ENCODE data around the gene GPC1.

Gene GPC1

DNA sequence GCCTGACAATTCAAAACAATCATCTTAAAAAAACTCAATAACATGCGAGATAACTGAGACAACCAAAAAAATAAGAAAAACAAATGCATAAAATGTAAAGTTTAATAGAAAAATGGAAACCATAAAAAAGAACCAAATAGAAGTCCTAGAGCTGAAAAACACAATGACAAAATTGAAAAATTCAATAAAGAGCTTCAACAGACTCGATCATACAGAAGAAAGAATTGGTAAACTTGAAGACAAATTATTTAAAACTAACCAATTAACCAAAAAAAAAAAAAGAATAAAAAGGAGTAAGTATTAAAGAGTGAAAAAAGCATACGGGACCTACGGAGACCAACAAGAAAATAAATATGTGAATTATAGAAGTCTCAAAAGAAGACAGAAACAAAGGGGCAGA is 37.7 kb downstream of the GPC1 start:
- H3K4me3 ChIP-seq (ENCODE audit: low read length) = no peak overlapping the region
- TF ChIP-seq, protein P1, sequence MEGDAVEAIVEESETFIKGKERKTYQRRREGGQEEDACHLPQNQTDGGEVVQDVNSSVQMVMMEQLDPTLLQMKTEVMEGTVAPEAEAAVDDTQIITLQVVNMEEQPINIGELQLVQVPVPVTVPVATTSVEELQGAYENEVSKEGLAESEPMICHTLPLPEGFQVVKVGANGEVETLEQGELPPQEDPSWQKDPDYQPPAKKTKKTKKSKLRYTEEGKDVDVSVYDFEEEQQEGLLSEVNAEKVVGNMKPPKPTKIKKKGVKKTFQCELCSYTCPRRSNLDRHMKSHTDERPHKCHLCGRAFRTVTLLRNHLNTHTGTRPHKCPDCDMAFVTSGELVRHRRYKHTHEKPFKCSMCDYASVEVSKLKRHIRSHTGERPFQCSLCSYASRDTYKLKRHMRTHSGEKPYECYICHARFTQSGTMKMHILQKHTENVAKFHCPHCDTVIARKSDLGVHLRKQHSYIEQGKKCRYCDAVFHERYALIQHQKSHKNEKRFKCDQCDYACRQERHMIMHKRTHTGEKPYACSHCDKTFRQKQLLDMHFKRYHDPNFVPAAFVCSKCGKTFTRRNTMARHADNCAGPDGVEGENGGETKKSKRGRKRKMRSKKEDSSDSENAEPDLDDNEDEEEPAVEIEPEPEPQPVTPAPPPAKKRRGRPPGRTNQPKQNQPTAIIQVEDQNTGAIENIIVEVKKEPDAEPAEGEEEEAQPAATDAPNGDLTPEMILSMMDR (IDR thresholded peaks at IDR 0.05; ENCODE audit: insufficient read depth, low read depth, low read length, missing control alignments) = no peak
- no peak for DNase-seq (ENCODE audit: low read depth)

DNA sequence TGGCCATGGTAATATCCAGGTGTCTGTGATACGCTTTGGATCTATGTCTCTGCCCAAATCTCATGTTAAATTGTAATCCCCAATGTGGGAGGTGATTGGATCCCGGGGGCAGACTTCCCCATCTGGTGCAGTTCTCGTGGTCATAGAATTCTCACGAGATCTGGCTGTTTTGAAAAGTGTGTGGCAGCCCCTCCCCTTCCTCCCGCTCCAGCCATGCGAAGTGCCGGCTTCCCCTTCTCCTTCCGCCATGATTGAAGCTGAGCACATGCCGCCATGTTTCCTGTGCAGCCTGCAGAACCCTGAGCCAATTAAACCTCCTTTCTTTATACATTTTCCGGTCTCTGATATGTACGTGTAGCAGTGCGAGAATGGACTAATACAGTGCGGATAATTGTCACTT is 42.5 kb downstream of the GPC1 start:
- no peak overlapping the region for H3K4me3 ChIP-seq (ENCODE audit: low read length)
- DNase-seq (ENCODE audit: low read depth) = no peak
- TF ChIP-seq, protein P1 (IDR thresholded peaks at IDR 0.05; ENCODE audit: insufficient read depth, low read depth, low read length, missing control alignments) = no peak

DNA sequence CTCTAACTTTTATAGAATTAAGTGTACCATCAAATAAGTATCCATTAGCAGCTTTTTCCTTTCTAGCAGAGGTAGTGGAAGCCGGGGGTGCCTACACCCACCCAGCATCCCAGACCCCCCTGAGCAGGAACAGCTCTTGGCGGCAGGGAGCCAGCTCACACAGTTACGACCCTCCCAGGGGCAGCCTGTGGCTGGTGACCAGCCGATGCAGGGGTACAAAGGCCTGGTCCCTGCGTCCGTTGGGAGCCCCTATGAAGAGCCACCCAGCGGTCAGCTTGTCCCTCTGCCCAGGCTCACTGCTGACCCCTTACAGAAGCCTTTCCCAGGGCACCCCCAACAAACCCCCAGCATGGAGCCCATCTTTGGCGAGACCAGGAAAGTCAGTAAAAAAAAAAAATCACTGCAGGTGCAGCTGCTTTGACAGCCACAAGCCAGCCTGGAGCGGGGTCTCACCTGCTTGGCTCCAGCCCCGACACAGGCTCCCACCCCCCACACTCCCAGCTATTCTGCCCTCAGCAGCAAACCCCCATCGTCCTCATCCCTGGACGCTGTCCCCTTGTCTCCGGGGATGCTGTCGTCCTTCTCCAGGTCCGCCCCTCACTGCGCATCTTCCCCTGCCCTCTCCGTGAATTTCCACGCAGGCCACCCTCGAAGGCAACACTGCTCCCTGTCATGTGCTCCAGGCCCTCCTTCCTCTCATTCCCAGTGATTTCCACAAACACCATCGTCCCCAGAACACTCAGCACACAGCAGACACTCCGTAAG is 43.1 kb downstream of the GPC1 start:
- DNase-seq (ENCODE audit: low read depth) = no peak
- TF ChIP-seq, protein P1 (IDR thresholded peaks at IDR 0.05; ENCODE audit: insufficient read depth, low read depth, low read length, missing control alignments) = no peak
- H3K4me3 ChIP-seq (ENCODE audit: low read length) = no peak overlapping the region

DNA sequence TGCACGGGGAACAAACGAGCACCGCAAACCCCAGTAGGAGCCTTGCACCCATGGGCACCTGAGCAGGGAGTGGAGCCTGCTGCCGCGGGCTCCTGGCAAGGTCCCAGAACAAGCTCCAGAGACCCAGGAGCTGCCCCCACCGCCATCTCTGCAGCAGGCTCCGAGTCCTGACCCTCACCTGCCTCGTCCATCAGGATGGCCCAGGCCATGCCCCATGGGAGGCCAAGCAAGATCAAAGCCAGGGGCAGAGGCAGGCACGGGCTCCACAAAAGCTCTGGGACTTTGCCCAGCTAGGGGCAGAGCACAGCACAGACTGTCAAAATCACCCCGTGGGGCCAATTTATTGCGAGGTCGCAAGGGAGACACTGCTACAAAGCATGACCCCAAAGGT is 43.6 kb downstream of the GPC1 start:
- no peak for DNase-seq (ENCODE audit: low read depth)
- no peak overlapping the region for H3K4me3 ChIP-seq (ENCODE audit: low read length)
- TF ChIP-seq, protein P1 (IDR thresholded peaks at IDR 0.05; ENCODE audit: insufficient read depth, low read depth, low read length, missing control alignments) = no peak

DNA sequence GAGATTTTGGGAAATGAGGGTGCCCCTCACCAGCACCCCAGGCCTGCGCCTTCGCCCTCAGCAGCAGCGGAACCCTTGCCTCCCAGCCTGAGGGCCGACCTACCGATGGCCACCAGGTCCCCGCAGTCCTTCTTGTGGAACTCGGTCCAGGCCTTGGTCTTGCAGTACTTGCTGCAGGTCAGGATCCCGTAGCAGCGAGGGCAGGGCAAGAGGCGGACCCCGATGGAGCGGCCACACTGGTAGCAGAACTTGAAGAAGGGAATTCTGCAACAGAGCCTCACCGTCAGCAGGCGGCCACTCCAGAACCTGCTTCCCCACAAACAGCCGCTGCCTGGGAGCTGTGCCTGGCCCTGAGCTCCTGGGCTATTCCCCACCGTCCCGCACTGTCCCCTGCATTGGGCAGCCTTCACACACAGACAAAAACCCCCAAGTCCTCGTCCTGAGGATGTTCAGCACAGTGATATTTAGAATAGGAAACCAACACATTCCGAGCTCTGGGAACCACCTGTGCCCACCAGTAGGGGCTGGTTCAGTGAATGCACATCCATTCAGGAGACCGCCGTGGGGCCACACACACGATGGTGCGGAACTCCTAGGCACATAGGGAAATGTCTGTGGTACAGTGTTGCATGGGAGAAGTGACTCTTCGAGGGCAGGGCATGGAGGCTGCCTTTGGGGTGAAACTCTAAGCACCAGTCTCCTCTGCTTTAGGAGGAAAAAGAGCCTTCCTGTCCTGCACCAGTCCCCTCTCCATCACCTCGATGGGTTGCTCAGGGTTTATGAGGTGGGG is 45.6 kb downstream of the GPC1 start:
- TF ChIP-seq, protein P1 (IDR thresholded peaks at IDR 0.05; ENCODE audit: insufficient read depth, low read depth, low read length, missing control alignments) = no peak
- DNase-seq (ENCODE audit: low read depth) = no peak

DNA sequence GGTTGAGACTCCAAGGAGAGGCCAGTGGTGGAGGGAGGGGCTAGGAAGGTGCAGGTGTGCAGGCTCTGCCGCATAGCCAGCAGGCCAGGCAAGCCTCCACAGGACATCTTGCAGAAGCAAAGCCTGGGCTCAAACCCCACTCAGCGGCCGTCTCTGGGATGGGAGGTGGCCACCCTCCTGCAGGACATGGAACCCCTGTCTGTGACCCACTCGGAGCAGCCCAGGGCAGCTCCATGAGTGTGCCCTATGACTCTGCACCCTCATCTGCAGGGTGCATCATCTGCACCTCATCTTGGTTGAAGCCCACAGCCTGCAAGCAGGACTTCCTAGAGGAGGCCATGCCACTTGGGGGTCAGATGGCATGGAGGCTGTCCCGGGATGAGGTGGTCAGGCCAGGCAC is 46.3 kb downstream of the GPC1 start:
- TF ChIP-seq, protein P1 (IDR thresholded peaks at IDR 0.05; ENCODE audit: insufficient read depth, low read depth, low read length, missing control alignments) = no peak
- no peak overlapping the region for H3K4me3 ChIP-seq (ENCODE audit: low read length)
- DNase-seq (ENCODE audit: low read depth) = no peak

More for the DNA sequence above, 45.6 kb downstream of the GPC1 start:
- H3K4me3 ChIP-seq (ENCODE audit: low read length) = no peak overlapping the region
